ENCODE results near the gene MARVELD2.
"Not testable (repeated sequence)": the region's sequence is repeated elsewhere in the genome, so short reads cannot be mapped to it uniquely, and the experiment has no call there.

DNA sequence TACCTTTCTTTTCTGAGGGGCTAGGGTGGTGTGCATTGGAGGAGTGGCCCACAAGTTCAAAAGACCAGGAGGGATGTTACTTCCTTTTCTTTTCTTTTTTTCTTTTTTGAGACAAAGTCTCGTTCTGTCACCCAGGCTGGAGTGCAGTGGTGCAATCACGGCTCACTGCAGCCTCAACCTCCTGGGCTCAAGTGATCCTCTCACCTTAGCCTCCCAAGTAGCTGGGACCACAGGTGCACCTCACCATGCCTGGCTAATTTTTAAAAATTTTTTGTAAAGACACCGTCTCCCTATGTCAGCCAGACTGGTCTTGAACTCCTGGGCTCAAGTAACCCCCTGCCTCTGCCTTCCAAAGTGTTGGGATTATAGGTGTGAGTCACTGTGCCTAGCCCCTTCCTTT, 38.6 kb downstream of the MARVELD2 start:
- TF ChIP-seq, protein P1, sequence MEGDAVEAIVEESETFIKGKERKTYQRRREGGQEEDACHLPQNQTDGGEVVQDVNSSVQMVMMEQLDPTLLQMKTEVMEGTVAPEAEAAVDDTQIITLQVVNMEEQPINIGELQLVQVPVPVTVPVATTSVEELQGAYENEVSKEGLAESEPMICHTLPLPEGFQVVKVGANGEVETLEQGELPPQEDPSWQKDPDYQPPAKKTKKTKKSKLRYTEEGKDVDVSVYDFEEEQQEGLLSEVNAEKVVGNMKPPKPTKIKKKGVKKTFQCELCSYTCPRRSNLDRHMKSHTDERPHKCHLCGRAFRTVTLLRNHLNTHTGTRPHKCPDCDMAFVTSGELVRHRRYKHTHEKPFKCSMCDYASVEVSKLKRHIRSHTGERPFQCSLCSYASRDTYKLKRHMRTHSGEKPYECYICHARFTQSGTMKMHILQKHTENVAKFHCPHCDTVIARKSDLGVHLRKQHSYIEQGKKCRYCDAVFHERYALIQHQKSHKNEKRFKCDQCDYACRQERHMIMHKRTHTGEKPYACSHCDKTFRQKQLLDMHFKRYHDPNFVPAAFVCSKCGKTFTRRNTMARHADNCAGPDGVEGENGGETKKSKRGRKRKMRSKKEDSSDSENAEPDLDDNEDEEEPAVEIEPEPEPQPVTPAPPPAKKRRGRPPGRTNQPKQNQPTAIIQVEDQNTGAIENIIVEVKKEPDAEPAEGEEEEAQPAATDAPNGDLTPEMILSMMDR (IDR thresholded peaks at IDR 0.05): not testable (repeated sequence)
- TF ChIP-seq ZFX (IDR thresholded peaks at IDR 0.05; ENCODE audit: borderline replicate concordance): not testable (repeated sequence)

Measured in 22Rv1 (cell line).